NCI-H128 (cell line): ENCODE data around the gene TCF23.
"Not testable (repeated sequence)": the region's sequence is repeated elsewhere in the genome, so short reads cannot be mapped to it uniquely, and the experiment has no call there.

Source experiments
- DNase-seq: peaks from one replicate; lab custom pipeline; 2025; ENCODE audit not compliant: unreplicated experiment; lab: John Stamatoyannopoulos, UW

Gene TCF23

GRCh38 chr2:27184115-27184514, 35.3 kb downstream of the TCF23 start:
- no peak for DNase-seq

GRCh38 chr2:27185331-27186026, 36.7 kb downstream of the TCF23 start:
- no peak for DNase-seq

- no peak for DNase-seq
Measured at GRCh38 chr2:27186613-27187345, 38.0 kb downstream of the TCF23 start.

GRCh38 chr2:27189989-27190388, 41.2 kb downstream of the TCF23 start:
- no peak for DNase-seq

- peak; percentile 43 for DNase-seq
Measured at GRCh38 chr2:27191070-27191829, 42.4 kb downstream of the TCF23 start.

GRCh38 chr2:27194538-27195354, 45.9 kb downstream of the TCF23 start:
- no peak for DNase-seq

- not testable (repeated sequence) for DNase-seq
Measured at GRCh38 chr2:27195799-27196198, 47.0 kb downstream of the TCF23 start.

GRCh38 chr2:27198068-27198467, 49.3 kb downstream of the TCF23 start:
- DNase-seq = not testable (repeated sequence)

- no peak for DNase-seq
Measured at GRCh38 chr2:27198627-27199026, 49.8 kb downstream of the TCF23 start.

- no peak for DNase-seq
Measured at GRCh38 chr2:27199241-27199640, 50.4 kb downstream of the TCF23 start.

- DNase-seq = no peak
Measured at GRCh38 chr2:27201675-27202074, 52.9 kb downstream of the TCF23 start.

- DNase-seq = no peak
Measured at GRCh38 chr2:27202854-27203253, 54.0 kb downstream of the TCF23 start.

- DNase-seq = no peak
Measured at GRCh38 chr2:27203741-27204140, 54.9 kb downstream of the TCF23 start.

- no peak for DNase-seq
Measured at GRCh38 chr2:27204566-27204965, 55.8 kb downstream of the TCF23 start.

- no peak for DNase-seq
Measured at GRCh38 chr2:27205206-27205605, 56.4 kb downstream of the TCF23 start.

- no peak for DNase-seq
Measured at GRCh38 chr2:27206346-27206745, 57.5 kb downstream of the TCF23 start.
